ENCODE data around the gene C6orf132. TPM values are rescaled to one million over a fixed set of nuclear protein-coding genes. Genes with fewer than 3 reads are reported as not detected.

The C6orf132 gene
- total RNA-seq, 1 donor from 2014 or later = not detected

DNA sequence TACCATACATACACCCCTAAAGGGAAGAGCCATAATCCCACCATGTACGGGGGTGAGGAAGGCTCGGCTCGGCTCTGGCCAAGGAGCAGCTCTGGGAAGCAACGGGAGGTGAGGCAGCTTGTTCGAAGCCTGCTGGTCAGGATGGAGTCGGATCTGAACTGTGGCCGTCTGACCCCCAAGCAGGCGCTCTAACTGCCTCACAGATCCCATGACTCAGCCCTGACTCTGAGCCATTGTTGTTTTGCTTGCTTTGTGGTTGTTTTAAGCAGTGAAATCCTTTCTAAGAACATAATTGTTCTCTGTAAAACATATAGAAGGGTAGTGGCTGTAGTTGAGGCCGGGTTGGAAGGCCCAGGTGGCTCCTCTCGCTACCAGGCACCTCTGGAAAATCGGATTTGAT, 10.9 kb downstream of the C6orf132 start:
- DNase-seq = no peak

DNA sequence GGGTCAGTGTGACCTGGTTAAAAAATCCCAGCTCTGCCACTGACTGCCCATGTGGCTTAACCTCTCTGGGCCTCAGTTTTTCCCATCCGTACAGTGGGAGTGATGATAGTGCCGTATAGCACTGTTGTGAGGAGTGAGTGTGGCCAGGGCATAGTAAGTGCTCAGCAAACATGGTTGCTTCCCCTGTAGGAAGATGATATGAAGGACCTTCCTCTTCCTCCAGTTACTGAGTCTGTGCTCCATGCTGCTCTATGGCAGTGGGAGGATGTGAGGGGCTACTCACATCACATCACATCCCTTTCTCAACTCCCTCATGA, 13.1 kb downstream of the C6orf132 start:
- DNase-seq = no peak

DNA sequence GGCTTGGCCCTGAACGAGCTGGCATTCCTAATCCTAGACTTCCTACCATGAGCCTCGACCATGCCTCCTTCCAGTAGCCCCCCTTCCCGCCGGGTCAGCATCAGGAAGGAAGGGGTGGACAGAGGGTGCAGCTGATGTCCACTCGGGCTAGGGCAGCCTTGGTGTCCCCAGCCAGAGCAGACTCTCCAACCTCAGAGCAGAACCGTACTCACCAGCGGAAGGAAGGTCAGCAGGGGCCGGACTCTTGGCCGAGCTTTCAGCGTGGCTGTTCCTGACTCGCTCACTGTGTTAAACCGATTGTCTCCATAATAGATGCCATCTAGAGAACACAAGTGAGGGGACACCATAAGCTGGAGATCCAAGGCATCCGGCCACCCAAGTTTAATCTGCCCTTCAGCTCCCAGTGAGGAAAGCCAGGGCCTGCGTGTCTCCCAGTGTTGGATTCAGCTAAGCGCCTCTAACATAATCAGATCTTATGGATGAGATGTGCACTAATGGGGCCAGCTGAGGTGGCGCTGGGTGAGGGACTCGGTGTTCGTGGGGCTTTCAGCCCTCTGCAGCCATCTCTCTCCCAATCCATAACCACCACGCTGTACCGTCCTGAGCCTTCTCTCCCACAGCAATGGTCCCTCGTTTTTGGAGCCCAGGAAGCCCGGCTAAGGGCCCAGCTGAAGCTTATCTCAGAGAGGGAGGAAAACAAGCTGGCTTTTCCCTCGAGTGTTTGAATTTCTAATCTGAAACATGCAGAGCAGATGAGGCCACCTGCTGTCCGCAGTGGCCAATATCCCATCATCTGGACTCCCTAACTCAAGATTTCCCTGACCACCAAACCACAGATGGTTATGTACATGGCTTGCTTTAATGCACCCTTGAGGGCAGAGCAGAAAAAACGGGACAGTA, 13.7 kb downstream of the C6orf132 start:
- no peak for DNase-seq

DNA sequence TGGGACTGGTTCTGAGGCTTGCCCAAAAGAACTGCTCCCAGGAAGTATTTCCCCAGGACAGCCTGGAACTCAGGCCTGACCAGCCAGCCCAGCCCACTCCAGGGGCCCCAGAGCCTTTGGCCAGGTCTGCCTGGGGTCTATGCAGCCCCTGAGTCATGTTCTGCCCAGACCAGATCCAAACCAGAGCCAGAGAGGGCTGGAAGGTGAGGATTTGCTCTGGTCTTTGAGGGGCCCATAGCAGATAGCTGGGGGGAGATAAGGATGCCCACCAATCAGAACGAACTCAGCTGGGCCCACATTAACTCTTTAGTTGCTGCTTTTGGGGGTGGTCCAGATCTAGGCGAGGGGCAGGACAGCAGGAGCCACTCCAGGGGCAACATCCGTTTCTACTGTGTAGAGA, 16.8 kb downstream of the C6orf132 start:
- DNase-seq = no peak

DNA sequence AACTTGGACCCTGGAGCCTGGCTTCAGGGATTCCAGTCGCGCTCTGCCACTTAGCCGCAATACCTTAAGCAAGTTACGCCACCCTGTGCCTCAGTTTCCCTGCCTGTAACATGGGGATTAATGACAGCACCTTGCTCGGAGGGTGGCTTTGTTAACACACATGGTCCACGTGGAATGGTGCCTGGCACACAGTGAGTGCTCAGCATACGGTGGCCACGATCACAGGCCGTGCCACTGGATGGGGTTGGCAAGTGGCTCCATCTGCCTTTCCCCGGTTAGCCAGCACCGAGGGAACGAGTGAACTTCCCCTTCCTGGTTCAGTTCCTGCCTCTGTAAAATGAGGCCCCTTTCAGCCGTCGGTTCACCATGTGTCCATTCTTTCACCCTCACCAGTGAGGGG, 17.2 kb downstream of the C6orf132 start:
- no peak for DNase-seq

DNA sequence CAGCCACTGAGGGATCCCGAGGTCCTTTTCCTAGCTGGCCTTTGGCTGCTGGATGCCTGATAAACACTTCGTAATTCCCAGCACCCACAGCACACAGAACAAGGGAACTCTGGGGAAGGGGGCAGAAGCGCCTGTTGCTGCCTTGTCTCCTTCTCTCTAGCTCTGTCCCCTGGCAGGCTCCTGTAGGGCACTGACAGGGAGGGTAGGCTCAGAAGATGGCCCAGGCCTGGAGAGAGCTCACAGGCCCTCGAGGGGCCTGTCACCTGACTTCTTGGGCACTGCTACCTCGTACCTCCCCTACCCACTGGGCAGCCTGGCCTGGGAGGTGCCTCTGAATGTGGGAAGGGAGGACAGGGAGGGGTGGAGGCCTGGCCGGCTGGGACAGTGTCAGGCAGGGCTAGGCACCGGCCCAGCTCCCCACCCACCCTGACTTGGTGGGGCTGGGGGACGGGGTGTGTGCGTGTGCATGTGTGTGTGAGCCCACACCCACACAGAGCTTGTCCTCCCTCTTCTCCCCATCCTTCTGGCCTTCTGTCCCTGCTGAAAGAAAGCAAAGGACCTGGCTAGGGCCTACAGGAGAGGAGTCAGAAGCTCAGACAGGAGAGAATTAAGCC, 18.1 kb downstream of the C6orf132 start:
- DNase-seq = no peak

DNA sequence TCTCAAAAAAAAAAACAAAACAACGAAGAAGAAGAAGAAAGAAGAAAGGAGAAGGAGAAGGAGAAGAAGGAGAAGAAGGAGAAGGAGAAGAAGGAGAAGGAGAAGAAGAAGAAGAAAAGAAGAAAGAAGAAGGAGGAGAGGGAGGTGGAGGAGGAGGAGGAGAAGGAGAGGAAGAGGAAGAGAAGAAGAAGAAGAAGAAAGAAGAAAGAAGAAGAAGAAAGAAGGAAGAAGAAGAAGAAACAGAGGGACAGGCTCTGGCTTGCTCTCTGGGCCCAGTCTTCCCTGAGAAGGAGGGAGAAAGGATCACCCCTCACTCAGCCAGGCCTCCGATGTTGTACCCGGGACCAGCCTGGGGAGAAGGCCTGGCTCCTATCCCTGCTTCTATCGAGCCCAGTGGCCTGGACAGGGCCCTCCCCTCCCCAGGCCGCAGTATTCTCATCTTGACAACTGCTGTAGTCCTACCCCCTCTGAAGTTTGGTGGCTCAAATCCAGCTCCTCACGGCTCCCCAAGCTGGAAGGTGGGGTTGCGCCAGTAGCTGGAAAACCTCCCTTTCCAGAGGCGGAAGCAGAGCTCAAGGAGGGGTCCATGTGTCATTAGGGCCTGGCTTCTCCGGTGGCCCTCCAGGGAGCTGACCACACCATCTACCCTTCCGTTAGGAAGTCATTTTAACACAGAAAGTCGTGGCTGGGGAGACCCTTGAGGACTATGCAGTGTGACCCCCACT, 18.9 kb downstream of the C6orf132 start:
- no peak for DNase-seq

DNA sequence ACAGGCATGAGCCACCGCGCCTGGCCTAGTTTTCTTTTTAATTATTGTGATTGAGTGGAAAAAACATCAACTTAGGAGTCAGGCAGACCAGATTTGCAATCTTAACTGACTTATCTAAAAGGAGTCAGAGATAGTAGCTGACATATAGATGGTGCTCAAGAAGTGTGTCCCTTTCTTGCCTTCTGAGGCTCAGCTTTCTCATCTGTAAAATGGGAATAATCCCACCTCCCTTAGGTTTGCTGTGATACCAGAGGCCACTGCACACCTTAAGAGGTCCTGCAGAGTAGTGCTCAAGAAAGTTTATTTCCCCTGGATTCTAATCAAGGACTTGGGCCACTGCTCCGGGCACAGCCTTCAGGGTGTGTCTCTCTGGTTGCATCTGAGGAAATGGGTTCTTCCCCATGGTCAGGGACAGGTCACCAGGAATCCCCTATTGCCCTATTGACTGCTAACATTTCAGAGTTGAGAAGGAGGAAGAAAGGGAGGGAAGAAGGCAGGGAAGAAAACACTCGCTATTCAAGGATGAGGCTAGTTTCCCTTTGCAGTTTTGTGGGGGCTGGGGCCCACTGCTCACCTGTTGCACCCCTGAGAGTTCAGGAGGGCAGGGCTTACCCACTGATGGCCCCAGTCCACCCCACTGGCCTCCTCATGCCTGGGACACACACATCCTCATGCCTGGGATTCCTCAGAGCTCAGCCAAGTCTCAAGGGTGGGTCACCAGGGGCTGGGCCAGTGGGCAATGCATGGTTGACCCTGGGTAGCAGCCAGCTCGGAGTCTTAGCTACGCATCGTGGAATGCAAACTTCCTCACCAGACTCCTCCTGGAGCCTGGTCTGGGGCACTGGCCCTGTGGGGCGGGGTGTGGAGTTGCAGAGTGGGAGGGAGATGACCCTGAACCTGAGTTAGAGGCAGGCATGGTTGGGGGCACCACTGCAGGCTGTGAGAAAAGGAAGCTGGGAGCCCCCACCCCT, 21.2 kb downstream of the C6orf132 start:
- no peak for DNase-seq

DNA sequence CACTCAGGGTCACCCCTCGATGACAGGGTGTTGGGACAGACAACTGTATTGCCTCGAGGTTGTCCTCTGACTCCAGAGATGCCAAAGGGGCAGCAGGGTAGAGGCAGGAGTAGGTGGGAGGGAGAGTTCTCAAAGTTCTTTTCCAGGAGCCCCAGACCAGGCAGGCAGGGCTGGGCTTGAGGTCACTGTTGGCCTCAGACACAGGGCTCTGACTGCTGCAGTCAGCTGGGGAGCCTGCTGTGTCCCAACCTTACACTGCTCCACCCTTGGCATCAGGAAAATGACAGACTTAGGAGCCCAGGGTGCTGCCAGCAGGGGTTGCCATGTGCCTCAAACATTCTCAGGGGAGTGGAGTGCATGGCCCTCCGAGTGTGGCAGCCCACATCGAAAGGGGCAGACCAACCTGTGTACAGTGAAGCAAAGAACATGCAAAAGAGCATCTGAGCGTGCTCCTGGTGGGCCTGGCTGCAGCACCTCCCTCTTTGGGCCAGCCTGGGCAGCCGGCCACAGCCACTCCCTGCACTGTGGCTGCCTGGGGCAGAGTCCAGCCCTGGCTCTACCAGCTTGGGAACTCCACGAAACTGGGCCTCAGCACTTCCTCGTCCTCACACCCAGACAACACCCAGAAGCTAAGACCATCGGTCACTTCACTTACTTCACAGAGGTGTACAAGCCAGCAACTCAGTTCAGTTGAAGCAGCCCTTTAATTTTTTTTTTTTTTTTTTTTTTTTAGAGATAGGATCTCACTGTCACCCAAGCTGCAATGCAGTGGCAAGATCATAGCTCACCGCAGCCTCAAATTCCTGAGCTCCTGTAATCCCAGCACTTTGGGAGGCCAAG, 24.0 kb downstream of the C6orf132 start:
- no peak for DNase-seq

DNA sequence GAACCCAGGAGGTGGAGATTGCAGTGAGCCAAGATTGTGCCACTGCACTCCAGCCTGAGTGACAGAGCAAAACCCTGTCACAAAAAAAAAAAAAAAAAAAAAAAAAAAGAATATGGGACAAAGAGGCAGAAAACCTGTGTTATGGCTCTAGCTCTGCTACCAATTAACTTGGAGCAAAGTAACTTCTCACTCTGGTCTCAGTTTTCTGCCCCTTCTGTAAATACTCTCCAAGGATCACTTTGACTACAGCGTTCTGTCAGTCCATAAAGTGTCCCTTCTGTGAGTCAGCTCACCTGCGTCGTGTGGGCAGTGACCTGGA, 24.6 kb downstream of the C6orf132 start:
- no peak for DNase-seq

DNA sequence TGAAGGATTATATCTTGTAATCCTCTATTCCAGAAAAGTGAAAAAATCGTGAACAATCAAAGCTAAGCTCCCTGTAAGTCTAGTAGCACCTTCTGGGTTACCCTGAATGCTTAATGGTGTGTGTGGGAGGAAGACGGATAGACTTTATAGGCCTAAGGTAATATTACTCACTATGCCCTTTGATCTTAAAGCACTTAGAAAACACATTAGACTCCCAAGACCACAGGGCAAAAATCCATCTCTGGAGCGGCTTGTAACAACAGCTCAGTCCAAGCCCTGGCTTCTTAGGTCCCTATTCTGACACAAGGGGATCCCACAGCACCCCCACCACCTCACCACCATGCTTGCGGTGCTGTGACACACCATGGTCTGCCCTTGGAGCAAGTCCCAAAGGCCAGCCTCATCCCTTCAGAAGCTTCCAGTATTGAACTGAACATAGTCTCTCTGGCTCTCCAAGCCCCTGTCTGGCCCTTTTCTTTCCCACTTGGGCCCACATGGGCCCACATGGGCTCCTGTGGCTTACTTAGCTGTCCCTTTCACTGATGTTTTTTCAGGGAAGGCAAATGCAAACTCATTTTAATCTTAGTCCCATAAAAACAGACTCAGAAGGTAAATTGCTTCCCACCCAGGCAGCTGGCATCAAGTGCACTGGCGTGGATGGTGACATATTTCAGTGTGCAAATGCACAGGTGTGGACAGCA, 28.3 kb downstream of the C6orf132 start:
- no peak for DNase-seq

DNA sequence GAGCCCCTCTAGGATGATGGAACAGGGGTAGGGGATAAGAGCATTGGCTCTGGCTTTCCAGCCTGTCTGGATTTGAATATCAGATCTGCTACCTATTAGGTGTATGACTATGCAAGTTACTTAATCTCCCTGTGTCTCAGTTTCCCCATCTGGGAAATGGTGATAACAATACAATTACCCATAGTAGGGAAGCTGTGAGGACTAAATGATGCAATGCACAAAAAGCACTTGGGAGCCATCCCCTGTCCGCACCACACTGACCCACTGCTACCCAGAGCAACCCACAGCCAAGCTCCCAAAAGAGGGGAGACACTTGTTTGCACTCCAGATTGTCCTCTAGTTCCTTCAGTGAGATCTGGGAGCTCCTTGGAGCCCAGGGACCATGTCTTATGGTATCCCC, 30.1 kb downstream of the C6orf132 start:
- DNase-seq = no peak

DNA sequence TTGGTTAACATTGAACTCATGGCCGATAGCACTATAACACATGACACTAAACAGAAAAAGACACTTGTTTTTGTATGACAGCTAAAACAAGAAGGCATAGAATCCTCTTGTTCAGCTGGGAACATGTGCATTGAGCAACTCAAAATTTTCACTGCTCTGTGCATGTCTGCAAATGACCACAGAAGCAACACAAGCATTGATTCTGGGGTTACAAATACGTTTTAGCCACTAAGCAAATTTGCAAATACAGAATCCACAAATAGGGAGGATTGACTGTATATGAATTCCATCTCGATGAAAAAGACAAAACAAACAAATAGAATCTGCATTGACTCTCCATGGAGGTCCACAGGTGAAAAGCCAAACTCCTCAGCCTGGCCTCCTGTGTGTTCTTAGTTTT, 31.7 kb downstream of the C6orf132 start:
- DNase-seq = no peak

DNA sequence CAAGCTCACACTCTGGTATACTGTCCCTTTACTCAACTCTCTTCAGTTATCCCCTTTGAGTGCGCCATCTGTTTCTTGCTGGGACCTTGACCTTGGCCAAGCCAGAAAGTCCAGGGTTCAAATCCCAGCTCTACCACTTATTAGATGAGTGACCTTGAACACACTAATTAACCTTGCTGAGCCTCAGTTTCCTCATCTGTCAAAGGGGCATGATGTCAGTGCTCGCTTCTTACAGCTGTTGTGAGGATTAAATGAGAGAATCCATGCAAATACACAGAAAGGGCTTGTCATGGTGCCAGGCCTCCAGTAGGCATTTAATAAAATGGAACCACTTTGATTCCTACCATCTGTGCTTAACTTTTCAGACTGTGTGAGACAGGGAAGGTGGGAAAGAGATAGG, 34.3 kb downstream of the C6orf132 start:
- DNase-seq = no peak

DNA sequence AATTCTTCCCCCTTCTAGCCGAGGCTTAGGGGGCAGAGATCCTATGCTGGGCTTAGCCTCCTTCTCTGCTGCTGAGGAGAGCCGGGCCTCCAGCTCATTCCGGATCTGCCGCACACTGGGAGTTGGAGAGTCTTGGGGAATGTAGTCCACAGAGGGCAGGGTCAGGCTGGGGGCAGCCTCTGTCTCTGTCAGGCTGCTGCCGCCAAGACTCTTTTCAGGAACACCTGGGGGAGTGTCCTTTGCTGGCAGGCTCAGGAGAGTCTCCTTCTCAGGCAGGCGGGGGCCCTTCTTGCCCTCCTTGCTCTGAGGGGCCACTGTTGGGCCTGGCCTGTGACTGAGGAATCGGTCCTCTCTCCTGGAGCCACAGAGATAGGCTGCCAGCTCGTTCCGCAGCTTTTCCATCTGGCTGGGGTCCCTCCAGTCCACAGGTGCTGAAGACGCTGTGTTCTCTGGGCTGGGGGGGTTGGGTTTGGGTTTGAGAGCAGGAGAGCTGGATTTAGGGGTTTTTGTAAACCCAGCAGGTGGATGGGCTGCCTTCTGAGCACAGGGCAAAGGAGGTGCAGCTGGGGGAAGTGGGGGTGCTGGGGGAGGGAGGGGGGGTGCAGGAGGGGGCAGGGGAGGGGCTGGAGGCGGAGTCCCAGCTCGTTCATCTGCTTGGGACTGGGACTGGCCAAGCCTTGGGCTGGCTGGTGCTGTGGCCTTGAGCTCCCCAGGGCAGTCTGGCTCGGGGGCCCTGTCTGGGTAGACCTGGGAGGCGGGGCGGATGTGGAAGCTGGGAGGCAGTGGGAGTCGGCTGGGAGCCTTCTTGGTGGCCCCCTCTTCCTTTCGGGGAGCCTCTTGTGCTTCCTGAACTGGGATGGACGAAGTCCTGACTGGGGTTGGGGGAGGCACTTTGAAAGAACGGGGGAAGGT, 36.1 kb downstream of the C6orf132 start:
- no peak for DNase-seq

DNA sequence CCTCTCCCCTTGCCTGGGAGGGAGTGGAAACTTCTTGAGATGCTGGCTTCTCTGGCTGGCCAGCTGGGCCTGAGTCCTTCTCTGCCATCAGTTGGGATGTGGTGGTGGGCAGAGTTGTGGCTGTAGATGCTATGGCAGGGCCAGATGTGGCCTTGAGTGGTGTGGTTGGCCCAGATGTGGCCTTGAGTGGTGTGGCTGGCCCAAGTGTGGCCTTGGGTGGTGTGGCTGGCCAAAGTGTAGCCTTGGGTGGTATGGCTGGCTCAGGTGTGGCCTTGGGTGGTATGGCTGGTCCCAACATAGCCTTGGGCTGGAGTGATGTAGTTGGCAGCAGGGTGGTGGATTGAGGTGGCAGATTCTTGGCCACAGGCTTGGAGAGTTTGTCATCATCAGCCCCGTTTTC, 36.7 kb downstream of the C6orf132 start:
- DNase-seq = no peak

DNA sequence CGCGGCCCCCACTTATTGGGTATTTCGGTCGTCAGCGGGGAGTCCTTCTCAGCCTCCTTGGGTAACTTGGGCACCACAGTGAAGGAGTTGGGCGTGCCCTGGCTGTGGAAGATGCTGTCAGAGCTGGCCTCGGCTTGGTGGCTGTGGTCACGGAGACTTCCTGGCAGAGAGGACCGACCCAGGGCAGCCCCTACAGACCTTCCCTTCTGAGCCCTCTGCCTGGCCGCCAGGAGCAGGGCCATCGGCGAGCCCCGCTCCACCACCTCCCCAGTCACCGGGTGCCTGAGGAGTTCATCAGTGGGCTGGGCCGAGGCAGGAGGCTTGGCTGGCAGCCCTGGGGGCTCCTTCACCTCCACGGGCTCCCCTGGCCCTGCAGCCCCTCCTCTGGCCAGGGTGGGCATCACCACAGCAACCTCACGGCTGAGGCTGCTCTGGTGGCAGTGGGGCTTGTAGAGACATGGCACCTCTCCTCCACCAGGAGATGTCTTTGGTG, 37.2 kb downstream of the C6orf132 start:
- DNase-seq = no peak

DNA sequence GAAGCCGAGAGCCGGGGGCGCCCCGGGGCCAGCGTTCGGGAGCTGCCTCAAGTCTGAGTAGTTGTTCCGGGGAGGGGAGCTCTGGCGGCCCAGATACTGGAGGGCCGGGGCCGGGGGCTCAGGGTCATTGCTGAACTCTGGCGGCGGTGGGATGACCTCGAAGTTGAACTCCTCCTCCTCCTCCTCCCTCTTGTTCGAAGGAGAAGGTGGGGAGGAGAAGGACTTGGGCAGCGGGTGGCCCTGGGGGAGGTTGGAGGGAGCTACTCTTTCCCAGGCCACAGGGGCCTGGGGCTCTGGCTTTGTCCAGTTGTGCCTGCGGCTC, 37.7 kb downstream of the C6orf132 start:
- no peak for DNase-seq

DNA sequence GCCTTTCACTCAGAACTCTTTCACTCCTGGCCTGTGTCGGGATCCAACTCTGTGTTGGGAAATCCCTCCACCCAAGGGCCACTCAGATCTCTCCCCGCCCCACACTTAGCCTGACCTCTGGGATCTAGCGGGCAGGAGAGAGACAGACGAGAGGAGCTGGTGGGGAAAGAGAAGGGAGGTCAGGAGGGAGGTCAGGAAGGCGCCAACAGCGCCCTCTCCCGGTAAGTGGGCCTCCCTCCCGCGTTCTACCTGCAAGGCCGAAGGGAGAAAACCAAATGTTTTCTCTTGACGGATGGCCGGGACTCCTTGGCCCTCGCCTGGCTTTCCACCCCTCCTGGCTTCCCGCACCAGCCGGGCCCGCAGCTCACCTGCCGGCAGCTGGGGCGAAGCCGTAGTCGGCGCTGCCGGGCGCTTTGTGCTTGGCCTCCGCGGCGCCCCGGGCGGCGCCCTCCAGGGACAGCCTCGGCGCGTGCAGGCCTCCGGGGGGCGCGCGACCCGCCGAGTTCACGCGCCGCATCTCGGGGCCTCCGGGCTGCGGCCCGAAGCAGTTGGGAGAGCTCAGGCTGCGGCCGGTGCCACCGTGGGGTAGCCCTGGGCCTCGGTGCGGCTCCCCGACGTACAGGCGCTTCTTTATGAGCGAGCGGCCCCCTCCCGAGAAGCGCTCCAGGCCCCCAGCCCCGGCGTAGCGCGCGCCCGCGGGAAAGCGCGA, 38.2 kb downstream of the C6orf132 start:
- DNase-seq = no peak
